ENCODE results near the gene ENTPD2. TPM values are rescaled to one million over a fixed set of nuclear protein-coding genes. Genes with fewer than 3 reads are reported as not detected.

The ENTPD2 gene
- total RNA-seq, 1 experiment from 2014 or later = not detected

GRCh38 chr9:137079401-137079787, 25.5 kb upstream of the ENTPD2 start:
- no peak for DNase-seq (ENCODE audit: low spot score)

- no peak for DNase-seq (ENCODE audit: low spot score)
Measured at GRCh38 chr9:137078701-137079400, 25.0 kb upstream of the ENTPD2 start.

GRCh38 chr9:137077758-137078693, 24.2 kb upstream of the ENTPD2 start:
- DNase-seq (ENCODE audit: low spot score) = no peak

GRCh38 chr9:137077010-137077747, 23.3 kb upstream of the ENTPD2 start, which contains the start of gene UAP1L1:
UAP1L1 (plus strand) TSS chr9:137077517; CDS start chr9:137077533, 16 bp downstream.
- peak; percentile 45 for DNase-seq (ENCODE audit: low spot score)

- DNase-seq (ENCODE audit: low spot score) = no peak
Measured at GRCh38 chr9:137076636-137077009, 22.8 kb upstream of the ENTPD2 start.

- no peak for DNase-seq (ENCODE audit: low spot score)
Measured at GRCh38 chr9:137075275-137075775, 21.5 kb upstream of the ENTPD2 start.

- no peak for DNase-seq (ENCODE audit: low spot score)
Measured at GRCh38 chr9:137074657-137075274, 20.9 kb upstream of the ENTPD2 start.

GRCh38 chr9:137073992-137074399, 20.1 kb upstream of the ENTPD2 start:
- DNase-seq (ENCODE audit: low spot score) = no peak

GRCh38 chr9:137071282-137071681, 17.4 kb upstream of the ENTPD2 start:
- no peak for DNase-seq (ENCODE audit: low spot score)

- DNase-seq (ENCODE audit: low spot score) = peak; percentile 36
Measured at GRCh38 chr9:137070906-137071275, 17.0 kb upstream of the ENTPD2 start.

- DNase-seq (ENCODE audit: low spot score) = peak; percentile 87
Measured at GRCh38 chr9:137070201-137070905, 16.5 kb upstream of the ENTPD2 start, which contains the start of gene SAPCD2. SAPCD2 (minus strand) TSS chr9:137070557; CDS start chr9:137070460, 97 bp downstream.

GRCh38 chr9:137069508-137070091, 15.7 kb upstream of the ENTPD2 start:
- no peak for DNase-seq (ENCODE audit: low spot score)

GRCh38 chr9:137068539-137069507, 15.0 kb upstream of the ENTPD2 start:
- DNase-seq (ENCODE audit: low spot score) = no peak

- DNase-seq (ENCODE audit: low spot score) = peak; percentile 58
Measured at GRCh38 chr9:137067860-137068538, 14.1 kb upstream of the ENTPD2 start.

GRCh38 chr9:137066096-137066861, 12.4 kb upstream of the ENTPD2 start:
- DNase-seq (ENCODE audit: low spot score) = no peak

- DNase-seq (ENCODE audit: low spot score) = no peak
Measured at GRCh38 chr9:137065336-137065967, 11.6 kb upstream of the ENTPD2 start.

GRCh38 chr9:137064880-137065164, 11.0 kb upstream of the ENTPD2 start:
- no peak for DNase-seq (ENCODE audit: low spot score)
